Common myeloid progenitor, CD34-positive (primary cell): ENCODE data around the gene ITGA6.

Source experiments
- CTCF ChIA-PET: fragments of 350-600 bp; sonication (Branson Sonifier 250); formaldehyde crosslinking; loops from one replicate; lab custom pipeline; 2021; ENCODE audit warnings: antibody characterized with exemption; lab: Charles Lee
- POLR2A ChIA-PET: fragments of 350-600 bp; sonication (Branson Sonifier 250); formaldehyde crosslinking; loops from one replicate; lab custom pipeline; 2021; ENCODE audit warnings: antibody characterized with exemption; lab: Charles Lee
- DNase-seq, 3 donors: peaks; one replicate each; pipeline versions ENCODE4 v3.0.0 to v3.0.0-alpha.2; 2013
- H3K27ac ChIP-seq, 2 experiments: 1 replicate in 1 of 2; 2 replicates in 1 of 2; pipeline ENCODE4 v1.7.0; 2013; ENCODE audit warnings: inconsistent platforms in 2 of 2, low read length in 2 of 2, mild to moderate bottlenecking in 2 of 2, low read depth in 1 of 2, moderate library complexity in 1 of 2; ENCODE audit not compliant: severe bottlenecking in 2 of 2, insufficient read depth in 1 of 2, poor library complexity in 1 of 2
- H3K27me3 ChIP-seq, 5 experiments: replicated peaks in 2 of 5; 1 replicate in 3 of 5; 2 replicates in 2 of 5; pipeline versions ENCODE4 v1.6.1 to v1.7.0; 2013; ENCODE audit warnings: low read length in 4 of 5, mild to moderate bottlenecking in 2 of 5, moderate library complexity in 2 of 5, inconsistent platforms in 1 of 5; ENCODE audit not compliant: insufficient read depth in 5 of 5, control insufficient read depth in 4 of 5
- H3K36me3 ChIP-seq, 4 experiments: 1 replicate in 2 of 4; 2 replicates in 2 of 4; pipeline versions ENCODE4 v1.6.1 to v1.7.0; 2013; ENCODE audit warnings: low read length in 3 of 4, control low read depth in 1 of 4, mild to moderate bottlenecking in 1 of 4; ENCODE audit not compliant: control insufficient read depth in 4 of 4, insufficient read depth in 4 of 4
- H3K4me1 ChIP-seq, 4 experiments: 1 replicate in 3 of 4; 2 replicates in 1 of 4; pipeline versions ENCODE4 v1.6.1 to v1.7.1; 2013; ENCODE audit warnings: low read length in 3 of 4, mild to moderate bottlenecking in 3 of 4, control low read depth in 1 of 4, inconsistent platforms in 1 of 4, moderate library complexity in 1 of 4; ENCODE audit not compliant: control insufficient read depth in 4 of 4, insufficient read depth in 4 of 4; ENCODE audit errors: control extremely low read depth in 1 of 4
- H3K4me3 ChIP-seq, 7 experiments: 1 replicate in 4 of 7; 2 replicates in 3 of 7; pipeline versions ENCODE4 v1.5.1 to v1.7.0; 2013; ENCODE audit warnings: mild to moderate bottlenecking in 7 of 7, low read length in 6 of 7, moderate library complexity in 6 of 7, inconsistent platforms in 2 of 7, low read depth in 2 of 7, control low read depth in 1 of 7; ENCODE audit not compliant: insufficient read depth in 4 of 7, control insufficient read depth in 1 of 7; ENCODE audit errors: extremely low read depth in 1 of 7
- H3K9me3 ChIP-seq, 5 experiments: 1 replicate in 4 of 5; 2 replicates in 1 of 5; pipeline versions ENCODE4 v1.6.1 to v1.7.1; 2013; ENCODE audit warnings: low read length in 4 of 5, mild to moderate bottlenecking in 2 of 5, inconsistent platforms in 1 of 5, low read depth in 1 of 5, moderate library complexity in 1 of 5; ENCODE audit not compliant: control insufficient read depth in 4 of 5, insufficient read depth in 2 of 5; ENCODE audit errors: control extremely low read depth in 1 of 5
- WGBS: methylation state at CpG from one replicate; pipeline ENCODE4 v1.1.5; 2013; ENCODE audit not compliant: insufficient coverage; 5-methylcytosine and 5-hydroxymethylcytosine counted together

Gene ITGA6

GRCh38 chr2:172462373-172462848 is 35.0 kb downstream of the ITGA6 start:
- H3K4me3 ChIP-seq, result peak overlapping the region in 1 of 7 experiments; percentile 0
- peaks cover 0 to 7% (median 2%) of the 10 kb centered on the region in 4 experiments for H3K36me3 ChIP-seq
- ChIA-PET POLR2A (interaction anchor here (0.6 kb wide), 1 partner anchor 33 kb away, joined by 3 read pairs; no protein-coding TSS in a partner anchor), CTCF (interaction anchor here (0.6 to 19.7 kb wide), 47 partner anchors 9 to 754 kb away, joined by 3 to 515 read pairs (median 8); partner anchors contain the start of gene ITGA6)
- peak; percentile 21 to 69 (median 50) for DNase-seq
- 36% methylated on average over 11 of the region's 11 CpGs for WGBS
- H3K27ac ChIP-seq, result no peak overlapping the region
- H3K9me3 ChIP-seq, result no peaks in the 10 kb centered on the region
- no peaks in the 10 kb centered on the region for H3K27me3 ChIP-seq
- peaks cover 38 to 73% (median 57%) of the 10 kb centered on the region in 4 experiments for H3K4me1 ChIP-seq

DNA sequence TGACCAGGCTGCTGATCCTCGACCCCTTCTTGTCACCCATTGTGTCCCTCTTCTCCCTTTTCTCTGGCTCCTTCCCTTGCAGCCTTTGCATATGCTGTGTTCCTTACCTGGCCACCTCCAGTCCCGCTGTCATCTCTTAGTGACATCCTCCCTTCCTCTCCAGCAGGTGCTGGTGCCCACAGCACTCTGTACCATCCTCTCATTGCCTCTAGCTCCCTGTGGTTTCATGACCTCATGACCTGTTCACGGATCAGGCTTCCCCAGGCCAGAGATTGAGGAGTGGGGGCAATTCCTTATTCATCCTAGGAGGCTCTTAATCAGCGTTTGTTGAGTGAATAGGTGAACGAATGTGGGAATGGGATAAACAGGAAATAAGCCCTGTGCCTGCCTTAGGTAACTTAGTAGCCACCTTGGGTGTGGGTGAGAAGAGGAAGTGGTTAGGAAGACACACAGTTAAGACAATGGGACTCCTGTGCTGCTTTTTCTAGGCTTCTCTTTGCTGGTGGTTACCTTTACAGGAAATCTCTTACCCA is 35.5 kb downstream of the ITGA6 start:
- peak; percentile 27 to 80 (median 66) for DNase-seq
- Histone ChIP-seq H3K9me3 (no peaks in the 10 kb centered on the region), H3K27ac (no peak overlapping the region), H3K4me1 (peaks cover 38 to 68% (median 53%) of the 10 kb centered on the region in 4 experiments), H3K4me3 (peak overlapping the region in 1 of 7 experiments; percentile 0), H3K27me3 (no peaks in the 10 kb centered on the region), H3K36me3 (peaks cover 0 to 7% (median 3%) of the 10 kb centered on the region in 4 experiments)
- 44% methylated on average over 4 of the region's 5 CpGs for WGBS
- POLR2A ChIA-PET, result interaction anchor here (0.6 kb wide), 1 partner anchor 34 kb away, joined by 3 read pairs; no protein-coding TSS in a partner anchor
- CTCF ChIA-PET, result interaction anchor here (0.9 to 19.7 kb wide), 33 partner anchors 11 to 357 kb away, joined by 3 to 515 read pairs (median 9); partner anchors contain the start of gene ITGA6

DNA sequence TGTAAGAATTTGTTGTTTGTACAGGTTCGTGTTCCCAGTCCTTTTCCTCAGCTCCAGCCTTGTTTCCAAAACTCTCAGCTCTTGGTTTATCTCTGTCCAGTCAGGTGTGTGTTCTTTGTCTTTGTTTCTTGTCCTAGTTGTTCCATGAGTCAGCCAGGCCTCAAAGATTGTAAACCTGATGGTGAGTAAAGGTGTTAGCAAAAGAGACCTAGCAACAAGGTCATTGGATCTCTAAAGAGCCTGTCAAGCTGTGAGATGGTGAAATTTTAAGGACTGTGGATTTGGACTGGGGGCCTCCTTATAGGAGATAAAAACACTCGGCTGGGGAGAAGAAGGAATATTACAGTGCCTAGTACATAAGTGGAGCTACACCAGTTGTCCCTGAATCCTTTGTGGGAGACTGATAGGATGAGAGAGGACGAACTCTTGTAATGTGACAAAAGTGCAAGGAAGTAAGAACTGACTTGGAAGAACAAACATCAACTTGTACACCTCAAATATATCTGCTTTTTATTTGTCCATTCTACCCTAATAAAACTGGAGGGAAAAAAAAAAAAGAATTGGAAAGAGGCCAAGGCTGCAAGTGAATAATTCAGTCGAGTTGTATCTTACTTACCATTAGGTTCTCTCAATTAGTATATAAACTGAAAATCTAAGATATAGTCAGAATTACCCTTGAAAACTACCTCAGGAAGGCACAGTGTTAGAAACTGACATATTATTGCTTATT is 37.2 kb downstream of the ITGA6 start:
- H3K27me3 ChIP-seq, result no peaks in the 10 kb centered on the region
- DNase-seq, result no peak
- no CpG with 5 or more reads among the region's 4 CpGs for WGBS
- POLR2A ChIA-PET, result no interaction called here
- H3K4me3 ChIP-seq, result no peak overlapping the region
- peaks cover 37 to 62% (median 49%) of the 10 kb centered on the region in 4 experiments for H3K4me1 ChIP-seq
- H3K27ac ChIP-seq, result no peak overlapping the region
- H3K36me3 ChIP-seq, result peaks cover 0 to 17% (median 9%) of the 10 kb centered on the region in 4 experiments
- CTCF ChIA-PET, result interaction anchor here (0.7 to 19.7 kb wide), 14 partner anchors 9 to 357 kb away, joined by 3 to 515 read pairs (median 4); partner anchors contain the start of gene ITGA6
- no peaks in the 10 kb centered on the region for H3K9me3 ChIP-seq

- Histone ChIP-seq H3K4me3 (no peak overlapping the region), H3K27me3 (no peaks in the 10 kb centered on the region), H3K36me3 (peaks cover 0 to 22% (median 11%) of the 10 kb centered on the region in 4 experiments), H3K9me3 (no peaks in the 10 kb centered on the region), H3K27ac (no peak overlapping the region), H3K4me1 (peaks cover 29 to 51% (median 42%) of the 10 kb centered on the region in 4 experiments)
- peak; percentile 75 to 89 (median 85) for DNase-seq
- POLR2A ChIA-PET, result no interaction called here
- WGBS, result 78% methylated on average over 16 of the region's 24 CpGs
- CTCF ChIA-PET, result interaction anchor here (0.6 to 19.7 kb wide), 24 partner anchors 10 to 766 kb away, joined by 3 to 515 read pairs (median 4); partner anchors contain the start of gene ITGA6
Measured at GRCh38 chr2:172465417-172466334, 38.3 kb downstream of the ITGA6 start.

DNA sequence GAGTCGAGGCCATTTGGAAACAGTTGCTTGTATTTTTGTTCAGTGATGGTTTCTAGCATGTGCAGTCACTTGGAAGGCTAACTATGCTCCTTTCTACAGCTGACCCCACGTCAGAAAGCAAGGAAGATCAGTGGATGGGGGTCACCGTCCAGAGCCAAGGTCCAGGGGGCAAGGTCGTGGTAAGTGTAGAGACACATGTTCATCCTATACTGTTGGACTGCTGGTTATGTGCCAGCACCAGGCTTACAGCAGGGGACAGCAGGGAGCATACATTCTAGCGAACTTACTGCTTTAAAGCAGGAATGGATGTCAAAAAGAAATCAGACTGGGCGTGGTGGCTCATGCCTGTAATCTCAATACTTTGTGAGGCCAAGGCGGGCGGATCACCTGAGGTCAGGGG is 40.0 kb downstream of the ITGA6 start:
- H3K9me3 ChIP-seq, result no peaks in the 10 kb centered on the region
- WGBS, result 81% methylated on average over 6 of the region's 8 CpGs
- H3K4me1 ChIP-seq, result peaks cover 20 to 34% (median 27%) of the 10 kb centered on the region in 4 experiments
- ChIA-PET CTCF (interaction anchor here (0.7 to 19.7 kb wide), 11 partner anchors 11 to 763 kb away, joined by 3 to 515 read pairs (median 4); partner anchors contain the start of gene ITGA6), POLR2A (no interaction called here)
- no peaks in the 10 kb centered on the region for H3K27me3 ChIP-seq
- no peak overlapping the region for H3K4me3 ChIP-seq
- no peak for DNase-seq
- H3K36me3 ChIP-seq, result peaks cover 4 to 36% (median 17%) of the 10 kb centered on the region in 4 experiments
- no peak overlapping the region for H3K27ac ChIP-seq
